Measurements from ENCODE around the gene FNDC3B. TPM values are rescaled to one million over a fixed set of nuclear protein-coding genes. Genes with fewer than 3 reads are reported as not detected.

The FNDC3B gene
- total RNA-seq, 1 experiment from 2014 or later, result 173 TPM

- ChIA-PET CTCF (no interaction called here), POLR2A (interaction anchor here (0.6 kb wide), 1 partner anchor 39 kb away, joined by 6 read pairs; no protein-coding TSS in a partner anchor)
- no peak overlapping the region for H3K4me3 ChIP-seq (ENCODE audit: low read depth in 2 of 2, low read length in 2 of 2)
These were observed 95.0 kb downstream of the FNDC3B start for GRCh38 chr3:172134352-172134751.

GRCh38 chr3:172135185-172135584 lies 95.8 kb downstream of the FNDC3B start:
- ChIA-PET POLR2A (no interaction called here), CTCF (no interaction called here)
- no peak for ATAC-seq
- DNase-seq (ENCODE audit: low read depth, low spot score), result no peak
- no peaks in the 10 kb centered on the region for H3K9me3 ChIP-seq (ENCODE audit: control insufficient read depth, insufficient read depth, low read depth, low read length)
- TF ChIP-seq CTCF (IDR thresholded peaks at IDR 0.05) (no peak), POLR2AphosphoS5 (IDR thresholded peaks at IDR 0.05; ENCODE audit: low read depth, low read length) (no peak), SIN3A (IDR thresholded peaks at IDR 0.05; ENCODE audit: borderline replicate concordance, insufficient read depth, low read depth, low read length) (no peak), TCF7L2 (IDR thresholded peaks at IDR 0.05; ENCODE audit: low read depth, low read length) (no peak)
- TF ChIP-seq, protein P1, sequence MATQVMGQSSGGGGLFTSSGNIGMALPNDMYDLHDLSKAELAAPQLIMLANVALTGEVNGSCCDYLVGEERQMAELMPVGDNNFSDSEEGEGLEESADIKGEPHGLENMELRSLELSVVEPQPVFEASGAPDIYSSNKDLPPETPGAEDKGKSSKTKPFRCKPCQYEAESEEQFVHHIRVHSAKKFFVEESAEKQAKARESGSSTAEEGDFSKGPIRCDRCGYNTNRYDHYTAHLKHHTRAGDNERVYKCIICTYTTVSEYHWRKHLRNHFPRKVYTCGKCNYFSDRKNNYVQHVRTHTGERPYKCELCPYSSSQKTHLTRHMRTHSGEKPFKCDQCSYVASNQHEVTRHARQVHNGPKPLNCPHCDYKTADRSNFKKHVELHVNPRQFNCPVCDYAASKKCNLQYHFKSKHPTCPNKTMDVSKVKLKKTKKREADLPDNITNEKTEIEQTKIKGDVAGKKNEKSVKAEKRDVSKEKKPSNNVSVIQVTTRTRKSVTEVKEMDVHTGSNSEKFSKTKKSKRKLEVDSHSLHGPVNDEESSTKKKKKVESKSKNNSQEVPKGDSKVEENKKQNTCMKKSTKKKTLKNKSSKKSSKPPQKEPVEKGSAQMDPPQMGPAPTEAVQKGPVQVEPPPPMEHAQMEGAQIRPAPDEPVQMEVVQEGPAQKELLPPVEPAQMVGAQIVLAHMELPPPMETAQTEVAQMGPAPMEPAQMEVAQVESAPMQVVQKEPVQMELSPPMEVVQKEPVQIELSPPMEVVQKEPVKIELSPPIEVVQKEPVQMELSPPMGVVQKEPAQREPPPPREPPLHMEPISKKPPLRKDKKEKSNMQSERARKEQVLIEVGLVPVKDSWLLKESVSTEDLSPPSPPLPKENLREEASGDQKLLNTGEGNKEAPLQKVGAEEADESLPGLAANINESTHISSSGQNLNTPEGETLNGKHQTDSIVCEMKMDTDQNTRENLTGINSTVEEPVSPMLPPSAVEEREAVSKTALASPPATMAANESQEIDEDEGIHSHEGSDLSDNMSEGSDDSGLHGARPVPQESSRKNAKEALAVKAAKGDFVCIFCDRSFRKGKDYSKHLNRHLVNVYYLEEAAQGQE (IDR thresholded peaks at IDR 0.05; ENCODE audit: insufficient read depth in 1 of 2, low read depth in 2 of 2, low read length in 1 of 2), result no peak
- intact Hi-C loops (cut with micrococcal nuclease; ENCODE audit: unreplicated experiment), result loop anchor here (5.0 kb wide), 1 partner anchor 93 kb away; no protein-coding TSS in a partner anchor
- in situ Hi-C loops (cut with HindIII; ENCODE audit: low pct_unique_long_range_greater_than_20kb, low sequenced_read_pairs), result no loop called here
- no peaks in the 10 kb centered on the region for H3K27me3 ChIP-seq (ENCODE audit: control insufficient read depth, insufficient read depth, low read length)
- H3K27ac ChIP-seq (ENCODE audit: low read length), result peak overlapping the region; percentile 97
- peaks cover 92% of the 10 kb centered on the region for H3K4me1 ChIP-seq (ENCODE audit: control insufficient read depth, insufficient read depth, low read length)
- peaks cover 3% of the 10 kb centered on the region; the same call in 1 of the 2 replicates for H3K36me3 ChIP-seq (ENCODE audit: control insufficient read depth, insufficient read depth, low read length)
- H3K4me3 ChIP-seq (ENCODE audit: low read depth in 2 of 2, low read length in 2 of 2), result no peak overlapping the region
- BruUV-seq (replicated peaks), result no TSS peak

More at GRCh38 chr3:172134352-172134751, 95.0 kb downstream of the FNDC3B start:
- no TSS peak for BruUV-seq (replicated peaks)
- Histone ChIP-seq H3K27me3 (ENCODE audit: control insufficient read depth, insufficient read depth, low read length) (no peaks in the 10 kb centered on the region), H3K4me1 (ENCODE audit: control insufficient read depth, insufficient read depth, low read length) (peaks cover 89% of the 10 kb centered on the region), H3K9me3 (ENCODE audit: control insufficient read depth, insufficient read depth, low read depth, low read length) (no peaks in the 10 kb centered on the region), H3K27ac (ENCODE audit: low read length) (peak overlapping the region; percentile 97), H3K36me3 (ENCODE audit: control insufficient read depth, insufficient read depth, low read length) (peaks cover 3% of the 10 kb centered on the region; the same call in 1 of the 2 replicates)
- in situ Hi-C loops (cut with HindIII; ENCODE audit: low pct_unique_long_range_greater_than_20kb, low sequenced_read_pairs) (no loop called here), intact Hi-C loops (cut with micrococcal nuclease; ENCODE audit: unreplicated experiment) (no loop called here)
- DNase-seq (ENCODE audit: low read depth, low spot score), result no peak
- ATAC-seq, result no peak
- TF ChIP-seq SIN3A (IDR thresholded peaks at IDR 0.05; ENCODE audit: borderline replicate concordance, insufficient read depth, low read depth, low read length) (no peak), CTCF (IDR thresholded peaks at IDR 0.05) (no peak), TCF7L2 (IDR thresholded peaks at IDR 0.05; ENCODE audit: low read depth, low read length) (no peak), POLR2AphosphoS5 (IDR thresholded peaks at IDR 0.05; ENCODE audit: low read depth, low read length) (no peak)
- TF ChIP-seq, protein P1 (IDR thresholded peaks at IDR 0.05; ENCODE audit: insufficient read depth in 1 of 2, low read depth in 2 of 2, low read length in 1 of 2), result no peak
